Suprapubic skin (tissue), 4 donors: ENCODE results near the gene LARGE1.
"Not testable (repeated sequence)": the region's sequence is repeated elsewhere in the genome, so short reads cannot be mapped to it uniquely, and the experiment has no call there.

Experiments used
- EP300 ChIP-seq: sonication (generic); formaldehyde crosslinking; IDR thresholded peaks from one replicate; pipeline ENCODE4 v1.6.1; 2017; ENCODE audit warnings: antibody characterized with exemption
- POLR2A ChIP-seq, 2 donors: fragments of 450-650 bp; IDR thresholded peaks; one replicate each; pipeline ENCODE4 v1.6.1; 2017; ENCODE audit warnings: antibody characterized with exemption in 2 of 2, mild to moderate bottlenecking in 2 of 2, moderate library complexity in 2 of 2
- POLR2AphosphoS5 ChIP-seq, 3 donors: sonication (generic); formaldehyde crosslinking; IDR thresholded peaks; one replicate each; pipeline ENCODE4 v1.6.1; 2017; ENCODE audit warnings: antibody characterized with exemption in 3 of 3
- TF ChIP-seq, protein P1 (sequence below), 2 donors: fragments of 200-600 bp in 1 of 2; fragments of 450-650 bp in 1 of 2; sonication (generic) in 1 of 2; IDR thresholded peaks; one replicate each; pipeline ENCODE4 v1.5.1; 2016 to 2019; ENCODE audit warnings: antibody characterized with exemption in 2 of 2, mild to moderate bottlenecking in 1 of 2, moderate library complexity in 1 of 2

DNA sequence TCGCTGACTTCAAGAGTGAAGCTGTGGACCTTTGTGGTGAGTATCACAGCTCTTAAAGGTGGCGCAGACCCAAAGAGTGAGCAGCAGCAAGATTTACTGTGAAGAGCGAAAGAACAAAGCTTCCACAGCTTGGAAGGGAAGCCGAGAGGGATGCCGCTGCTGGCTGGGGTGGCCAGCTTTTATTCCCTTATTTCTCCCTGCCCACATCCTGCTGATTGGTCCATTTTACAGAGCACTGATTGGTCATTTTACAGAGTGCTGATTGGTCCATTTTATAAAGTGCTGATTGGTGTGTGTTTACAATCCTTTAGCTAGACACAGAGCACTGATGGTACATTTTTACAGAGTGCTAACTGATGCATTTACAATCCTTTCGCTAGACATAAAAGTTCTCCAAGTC lies 353.8 kb downstream of the LARGE1 start:
- TF ChIP-seq POLR2A (IDR thresholded peaks at IDR 0.05); POLR2AphosphoS5 (IDR thresholded peaks at IDR 0.05); EP300: not testable (repeated sequence)
- TF ChIP-seq, protein P1, sequence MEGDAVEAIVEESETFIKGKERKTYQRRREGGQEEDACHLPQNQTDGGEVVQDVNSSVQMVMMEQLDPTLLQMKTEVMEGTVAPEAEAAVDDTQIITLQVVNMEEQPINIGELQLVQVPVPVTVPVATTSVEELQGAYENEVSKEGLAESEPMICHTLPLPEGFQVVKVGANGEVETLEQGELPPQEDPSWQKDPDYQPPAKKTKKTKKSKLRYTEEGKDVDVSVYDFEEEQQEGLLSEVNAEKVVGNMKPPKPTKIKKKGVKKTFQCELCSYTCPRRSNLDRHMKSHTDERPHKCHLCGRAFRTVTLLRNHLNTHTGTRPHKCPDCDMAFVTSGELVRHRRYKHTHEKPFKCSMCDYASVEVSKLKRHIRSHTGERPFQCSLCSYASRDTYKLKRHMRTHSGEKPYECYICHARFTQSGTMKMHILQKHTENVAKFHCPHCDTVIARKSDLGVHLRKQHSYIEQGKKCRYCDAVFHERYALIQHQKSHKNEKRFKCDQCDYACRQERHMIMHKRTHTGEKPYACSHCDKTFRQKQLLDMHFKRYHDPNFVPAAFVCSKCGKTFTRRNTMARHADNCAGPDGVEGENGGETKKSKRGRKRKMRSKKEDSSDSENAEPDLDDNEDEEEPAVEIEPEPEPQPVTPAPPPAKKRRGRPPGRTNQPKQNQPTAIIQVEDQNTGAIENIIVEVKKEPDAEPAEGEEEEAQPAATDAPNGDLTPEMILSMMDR (IDR thresholded peaks at IDR 0.05): not testable (repeated sequence)
